ENCODE data around the gene MEFV. TPM values are rescaled to one million over a fixed set of nuclear protein-coding genes. Genes with fewer than 3 reads are reported as not detected.

MEFV gene
- total and polyA plus RNA-seq, 2 of the 13 experiments (the other 11 are each of a cell fraction or from before 2014, with no cell fraction given): 0.22 TPM; not detected in 1

- ChIA-PET POLR2A (no interaction called here), CTCF (ENCODE audit: low intra/inter-chr PET ratio, low total read pairs) (no interaction called here)
- H3K9me3 ChIP-seq (ENCODE audit: low read length): no peaks in the 10 kb centered on the region
- FAIRE-seq: no peak
- peaks cover 5 to 13% of the 10 kb centered on the region in 2 experiments; a peak in 2 of 5 replicates for H3K27me3 ChIP-seq (ENCODE audit: control insufficient read depth in 1 of 2, insufficient read depth in 2 of 2, low read length in 2 of 2)
- no peaks in the 10 kb centered on the region for H4K20me1 ChIP-seq (ENCODE audit: insufficient read depth, low read length)
- BruUV-seq (replicated peaks): no TSS peak
- peaks cover 34% of the 10 kb centered on the region for H3K4me1 ChIP-seq (ENCODE audit: insufficient read depth, low read length)
- WGBS (ENCODE audit: low lambda C conversion rate): 23% methylated on average over 1 of the region's 1 CpG
- H3K79me2 ChIP-seq (ENCODE audit: insufficient read depth, low read length): no peaks in the 10 kb centered on the region
- no peak overlapping the region for H2AFZ ChIP-seq (ENCODE audit: low read length)
- H3K27ac ChIP-seq (ENCODE audit: extremely low read length, insufficient read depth, low read length): no peak overlapping the region
- DNase-seq (ENCODE audit: low spot score): no peak
- in situ Hi-C loops (cut with HindIII; ENCODE audit: extremely low pct_ligation_motif_present, low pct_unique_long_range_greater_than_20kb) (no loop called here), intact Hi-C loops (cut with micrococcal nuclease; ENCODE audit: unreplicated experiment) (no loop called here)
- no peak overlapping the region for H3K4me3 ChIP-seq (replicated peaks in 1 of 3; ENCODE audit: insufficient read depth in 1 of 3, low read depth in 2 of 3, low read length in 3 of 3)
- no peak overlapping the region for H3K9ac ChIP-seq (ENCODE audit: insufficient read depth, low read depth, low read length)
- TF ChIP-seq ATF1 (CRISPR knock-in tag; IDR thresholded peaks at IDR 0.05): no peak
- TF ChIP-seq ZNF260 (CRISPR knock-in tag; IDR thresholded peaks at IDR 0.05; ENCODE audit: borderline replicate concordance, low read depth): no peak
- no peaks in the 10 kb centered on the region for H3K36me3 ChIP-seq (replicated peaks in 1 of 2; ENCODE audit: control insufficient read depth in 1 of 2, insufficient read depth in 2 of 2, low read length in 2 of 2)
- no peak for ATAC-seq
- no peak overlapping the region for H3K4me2 ChIP-seq (ENCODE audit: low read depth, low read length)
Measured at GRCh38 chr16:3212567-3212966, 43.9 kb downstream of the MEFV start.

GRCh38 chr16:3212006-3212405 is 44.4 kb downstream of the MEFV start:
- DNase-seq (ENCODE audit: low spot score): no peak
- peaks cover 5 to 13% of the 10 kb centered on the region in 2 experiments; a peak in 2 of 5 replicates for H3K27me3 ChIP-seq (ENCODE audit: control insufficient read depth in 1 of 2, insufficient read depth in 2 of 2, low read length in 2 of 2)
- FAIRE-seq: no peak
- no peak overlapping the region for H3K27ac ChIP-seq (ENCODE audit: extremely low read length, insufficient read depth, low read length)
- H3K9ac ChIP-seq (ENCODE audit: insufficient read depth, low read depth, low read length): no peak overlapping the region
- H3K79me2 ChIP-seq (ENCODE audit: insufficient read depth, low read length): no peaks in the 10 kb centered on the region
- intact Hi-C loops (cut with micrococcal nuclease; ENCODE audit: unreplicated experiment) (no loop called here), in situ Hi-C loops (cut with HindIII; ENCODE audit: extremely low pct_ligation_motif_present, low pct_unique_long_range_greater_than_20kb) (no loop called here)
- H2AFZ ChIP-seq (ENCODE audit: low read length): no peak overlapping the region
- no peaks in the 10 kb centered on the region for H3K36me3 ChIP-seq (replicated peaks in 1 of 2; ENCODE audit: control insufficient read depth in 1 of 2, insufficient read depth in 2 of 2, low read length in 2 of 2)
- H3K4me3 ChIP-seq (replicated peaks in 1 of 3; ENCODE audit: insufficient read depth in 1 of 3, low read depth in 2 of 3, low read length in 3 of 3): no peak overlapping the region
- no peaks in the 10 kb centered on the region for H4K20me1 ChIP-seq (ENCODE audit: insufficient read depth, low read length)
- no peaks in the 10 kb centered on the region for H3K9me3 ChIP-seq (ENCODE audit: low read length)
- CTCF ChIA-PET (ENCODE audit: low intra/inter-chr PET ratio, low total read pairs): no interaction called here
- POLR2A ChIA-PET: no interaction called here
- WGBS (ENCODE audit: low lambda C conversion rate): 14% methylated on average over 3 of the region's 3 CpGs
- H3K4me1 ChIP-seq (ENCODE audit: insufficient read depth, low read length): peaks cover 32% of the 10 kb centered on the region
- no TSS peak for BruUV-seq (replicated peaks)
- no peak for ATAC-seq
- no peak overlapping the region for H3K4me2 ChIP-seq (ENCODE audit: low read depth, low read length)
- TF ChIP-seq ZNF138 (CRISPR knock-in tag; IDR thresholded peaks at IDR 0.05; ENCODE audit: low read depth) (no peak), CBX2 (IDR thresholded peaks at IDR 0.05; ENCODE audit: low read depth, low read length) (no peak), CBX2 (CRISPR knock-in tag; IDR thresholded peaks at IDR 0.05; ENCODE audit: low read depth) (no peak), PITX1 (CRISPR knock-in tag; IDR thresholded peaks at IDR 0.05) (no peak), PLSCR1 (CRISPR knock-in tag; IDR thresholded peaks at IDR 0.05; ENCODE audit: borderline replicate concordance) (no peak), ZNF432 (CRISPR knock-in tag; IDR thresholded peaks at IDR 0.05; ENCODE audit: borderline replicate concordance) (no peak), MYPOP (CRISPR knock-in tag; IDR thresholded peaks at IDR 0.05) (no peak), ZFP36L1 (CRISPR knock-in tag; IDR thresholded peaks at IDR 0.05) (no peak), NPAS2 (CRISPR knock-in tag; IDR thresholded peaks at IDR 0.05; ENCODE audit: borderline replicate concordance) (no peak), ZNF510 (CRISPR knock-in tag; IDR thresholded peaks at IDR 0.05; ENCODE audit: low read depth) (no peak), ZFP91 (CRISPR knock-in tag; IDR thresholded peaks at IDR 0.05; ENCODE audit: borderline replicate concordance) (no peak), ZBTB7B (CRISPR knock-in tag; IDR thresholded peaks at IDR 0.05) (no peak), ATF5 (CRISPR knock-in tag; IDR thresholded peaks at IDR 0.05; ENCODE audit: low read depth) (no peak)
